Measurements from ENCODE around the gene CRYGD.
"Not testable (repeated sequence)": the region's sequence is repeated elsewhere in the genome, so short reads cannot be mapped to it uniquely, and the experiment has no call there.

CRYGD gene

GRCh38 chr2:208129744-208130711 lies 5.7 kb upstream of the CRYGD start, which contains the start of gene CRYGC:
Gene CRYGC (minus strand): TSS chr2:208129828. CDS start chr2:208129792, 36 bp downstream.
- no peak for DNase-seq

- DNase-seq, result no peak
Measured at GRCh38 chr2:208128136-208128535, 3.8 kb upstream of the CRYGD start.

DNA sequence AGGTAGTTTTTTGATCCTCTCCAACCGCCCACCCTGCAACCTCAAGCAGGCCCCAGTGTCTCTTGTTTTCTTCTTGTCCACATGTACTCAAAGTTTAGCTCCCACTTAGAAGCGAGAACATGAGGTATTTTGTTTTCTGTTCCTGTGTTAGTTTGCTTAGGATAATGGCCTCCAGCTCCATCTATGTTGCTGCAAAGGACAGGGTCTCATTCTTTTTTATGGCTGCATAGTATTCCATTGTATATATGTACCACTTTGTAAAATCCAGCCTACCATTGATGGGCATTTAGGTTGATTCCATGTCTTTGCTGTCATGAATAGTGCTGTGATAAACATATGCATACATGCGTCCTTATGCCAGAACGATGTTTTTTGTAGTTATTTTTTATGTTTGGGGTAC lies 2.8 kb upstream of the CRYGD start:
- DNase-seq, result no peak

DNA sequence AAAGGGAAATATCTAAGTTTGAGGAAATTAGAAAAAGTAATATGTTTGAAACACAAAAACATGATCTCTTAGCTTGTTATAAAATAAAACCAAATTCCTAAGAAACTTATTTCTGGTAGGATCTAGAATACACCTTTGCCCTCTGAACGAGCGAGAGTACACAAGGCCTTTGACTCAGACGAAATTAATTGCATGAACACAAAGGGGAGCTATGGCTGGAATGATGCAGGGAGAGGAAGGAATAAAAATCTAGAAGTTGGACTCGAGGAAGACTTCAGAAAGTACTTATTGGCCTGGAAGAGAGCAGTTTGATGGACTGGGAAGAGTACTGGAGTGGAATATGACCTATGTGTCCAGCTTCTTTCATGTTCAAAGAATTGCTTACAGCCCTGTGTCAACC lies 927 bp upstream of the CRYGD start:
- DNase-seq, result no peak

GRCh38 chr2:208122248-208122647 lies 2.1 kb downstream of the CRYGD start:
- no peak for DNase-seq

DNA sequence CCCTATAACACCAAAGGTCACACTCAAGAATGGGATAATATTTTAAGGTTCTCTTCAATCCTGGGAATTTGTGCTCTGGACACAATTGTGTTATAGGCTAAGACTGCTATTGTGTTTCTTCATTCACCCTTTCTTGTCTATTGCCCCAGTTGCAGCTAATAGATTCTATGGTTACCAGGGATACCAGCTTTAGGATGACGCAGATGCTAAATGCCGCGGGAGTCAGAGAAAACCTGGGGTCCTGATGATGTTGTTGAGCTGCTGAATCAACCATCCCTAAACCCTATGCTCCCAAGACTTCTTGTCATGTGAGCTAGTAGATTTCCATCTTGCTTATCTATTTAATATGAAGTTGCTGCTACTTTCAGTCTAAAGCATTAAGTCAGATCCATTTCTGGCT lies 5.4 kb downstream of the CRYGD start:
- DNase-seq, result no peak

DNA sequence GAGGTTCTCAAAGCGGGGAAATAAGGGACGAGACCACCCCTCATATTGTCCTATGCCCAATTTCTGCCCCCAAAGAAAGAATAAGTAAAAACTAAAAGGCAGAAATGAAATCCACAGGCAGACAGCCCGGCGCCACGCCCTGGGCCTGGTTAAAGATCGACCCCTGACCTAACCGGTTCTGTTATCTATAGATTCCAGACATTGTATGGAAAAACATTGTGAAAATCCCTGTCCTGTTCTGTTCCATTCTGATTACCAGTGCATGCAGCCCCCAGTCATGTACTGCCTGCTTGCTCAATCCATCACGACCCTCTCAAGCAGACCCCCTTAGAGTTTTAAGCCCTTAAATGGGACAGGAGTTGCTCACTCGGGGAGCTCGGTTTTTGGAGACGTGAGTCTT lies 6.9 kb downstream of the CRYGD start:
- DNase-seq, result not testable (repeated sequence)

DNA sequence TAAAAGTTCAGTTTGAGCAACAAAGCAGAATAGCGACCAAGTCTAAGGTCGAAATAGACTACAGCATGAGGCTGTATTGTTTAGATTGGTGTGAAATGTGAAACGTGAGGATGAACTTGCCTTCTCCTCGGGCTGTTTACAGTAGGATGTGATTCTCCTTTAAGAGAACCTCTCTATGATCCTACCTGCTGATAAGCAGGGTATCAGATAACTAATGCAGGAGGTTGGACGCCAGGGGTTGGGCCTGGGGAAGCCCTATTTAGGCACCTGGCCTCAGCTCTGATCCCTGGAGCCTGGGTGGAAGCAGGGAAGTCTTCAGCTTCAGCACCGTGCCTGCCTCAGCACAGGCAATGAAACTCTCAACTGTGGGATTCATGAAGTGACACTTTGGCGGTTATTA lies 11.4 kb downstream of the CRYGD start:
- DNase-seq, result no peak

GRCh38 chr2:208112273-208112745 lies 12.0 kb downstream of the CRYGD start:
- not testable (repeated sequence) for DNase-seq

GRCh38 chr2:208103616-208104015 lies 20.7 kb downstream of the CRYGD start:
- DNase-seq, result no peak

DNA sequence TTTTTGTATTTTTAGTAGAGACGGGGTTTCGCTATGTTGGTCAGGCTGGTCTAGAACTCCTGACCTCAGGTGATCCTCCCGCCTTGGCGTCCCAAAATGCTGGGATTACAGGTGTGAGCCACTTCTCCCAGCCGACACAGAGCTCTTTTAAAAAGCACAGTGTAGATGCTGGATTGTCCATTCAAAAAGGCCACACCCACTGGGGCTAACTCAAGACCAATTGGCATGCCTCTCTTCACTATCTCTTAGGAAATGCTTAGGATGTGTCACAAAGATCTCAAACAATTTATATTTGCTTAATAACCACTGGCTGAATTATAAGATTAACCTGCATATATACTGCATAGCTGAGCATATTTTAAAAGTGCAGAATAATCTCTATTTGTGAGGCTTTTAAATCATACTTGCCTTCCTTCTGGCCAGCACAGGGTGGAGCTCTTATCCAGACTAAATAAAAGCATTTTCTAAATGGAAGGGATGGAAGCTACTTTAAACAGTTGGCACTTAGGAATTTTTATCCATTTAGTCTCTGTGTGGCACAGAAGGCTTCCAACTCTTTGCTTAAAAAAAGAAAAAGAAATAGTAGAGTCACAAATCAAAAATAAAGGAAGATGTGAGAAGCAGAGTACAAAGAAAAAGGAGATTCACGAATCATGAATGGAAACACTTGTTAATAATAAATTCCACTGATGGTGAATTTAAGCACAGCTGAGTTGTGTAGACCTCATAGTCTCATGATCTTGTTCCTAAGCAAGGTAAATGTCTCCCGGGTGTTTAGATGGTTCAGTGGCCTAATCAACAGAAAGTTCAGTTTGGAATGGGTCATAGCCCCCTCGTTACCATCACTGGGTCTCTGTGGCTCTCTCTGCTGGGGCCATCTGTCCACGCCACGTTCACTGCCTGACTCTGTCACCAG lies 22.4 kb downstream of the CRYGD start:
- DNase-seq, result peak in 1 of 2 donors; percentile 39

DNA sequence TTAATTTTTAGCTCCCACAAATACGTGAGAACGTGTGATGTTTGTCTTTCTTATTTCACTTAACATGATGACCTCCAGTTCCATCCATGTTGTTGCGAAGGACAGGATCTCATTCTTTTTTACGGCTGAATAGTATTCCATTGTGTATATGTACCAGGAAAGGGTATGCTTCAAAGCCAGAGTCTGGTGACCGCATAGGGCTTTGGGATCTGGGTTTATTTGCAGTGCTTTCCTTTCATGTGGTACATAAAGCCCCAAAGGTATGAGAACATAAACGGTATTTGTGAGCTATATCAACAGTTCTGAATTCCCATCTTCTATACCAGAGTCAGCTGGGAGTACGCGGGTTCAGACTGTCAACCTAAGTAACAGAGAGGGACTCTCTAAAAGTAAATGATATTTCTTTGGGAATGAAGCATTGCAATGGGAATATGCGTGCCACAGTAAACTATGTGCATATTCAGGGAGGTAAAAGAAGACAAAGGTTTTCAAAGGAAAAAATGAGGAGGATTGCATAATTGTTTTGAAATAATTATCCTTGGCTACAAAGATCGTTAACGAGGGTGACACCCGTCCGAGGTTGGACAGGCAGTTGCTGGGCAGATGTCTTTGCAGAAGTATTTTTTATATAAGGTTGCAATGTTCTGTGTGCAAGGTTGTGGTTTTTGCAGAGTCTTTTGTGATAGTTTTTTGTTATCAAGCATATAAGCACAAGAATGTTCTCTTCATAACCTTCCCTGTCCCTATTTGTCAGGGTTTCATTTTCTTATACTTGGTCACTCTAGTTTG lies 24.4 kb downstream of the CRYGD start:
- DNase-seq, result no peak

- DNase-seq, result not testable (repeated sequence)
Measured at GRCh38 chr2:208098701-208099100, 25.6 kb downstream of the CRYGD start.

DNA sequence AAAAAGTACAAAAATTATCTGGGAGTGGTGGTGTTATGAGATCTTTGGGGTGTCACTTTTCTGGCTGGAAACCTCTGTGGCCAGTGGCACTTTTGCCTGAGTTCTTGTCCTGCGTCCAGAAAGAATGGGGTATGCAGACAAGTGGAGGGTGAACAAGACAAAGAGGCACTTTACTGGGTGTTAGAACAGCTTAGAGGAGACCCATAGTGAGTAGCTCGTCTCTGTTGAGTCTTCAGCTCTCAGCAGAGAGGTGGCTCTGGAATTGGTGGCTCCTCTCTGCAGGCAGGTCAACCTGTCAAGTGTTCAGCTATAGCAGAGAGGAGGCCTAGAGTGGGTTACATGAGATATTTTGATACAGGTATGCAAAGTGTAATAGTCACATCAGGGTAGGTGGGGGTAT lies 26.1 kb downstream of the CRYGD start:
- no peak for DNase-seq

GRCh38 chr2:208097801-208098200 lies 26.5 kb downstream of the CRYGD start:
- no peak for DNase-seq

DNA sequence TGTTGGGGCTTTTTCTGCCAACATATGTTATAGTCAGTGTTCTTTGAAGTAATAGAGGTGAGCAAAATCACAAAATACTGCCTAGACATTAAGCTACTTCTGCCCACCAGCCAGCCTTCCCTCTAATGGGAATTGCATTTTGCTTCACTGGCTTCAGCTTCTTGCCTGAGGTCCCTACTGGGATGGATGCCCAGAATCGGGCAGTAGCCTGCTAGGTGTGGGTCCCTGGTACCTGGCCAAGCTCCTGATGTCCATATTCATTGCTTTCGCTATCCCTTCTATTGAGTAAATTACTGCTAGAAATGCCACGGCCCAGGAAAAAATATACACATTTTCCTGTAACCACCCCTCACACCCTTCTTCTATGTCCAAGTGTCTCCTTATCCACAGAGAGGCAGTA lies 27.0 kb downstream of the CRYGD start:
- no peak for DNase-seq

GRCh38 chr2:208096080-208096479 lies 28.2 kb downstream of the CRYGD start:
- DNase-seq, result no peak

DNA sequence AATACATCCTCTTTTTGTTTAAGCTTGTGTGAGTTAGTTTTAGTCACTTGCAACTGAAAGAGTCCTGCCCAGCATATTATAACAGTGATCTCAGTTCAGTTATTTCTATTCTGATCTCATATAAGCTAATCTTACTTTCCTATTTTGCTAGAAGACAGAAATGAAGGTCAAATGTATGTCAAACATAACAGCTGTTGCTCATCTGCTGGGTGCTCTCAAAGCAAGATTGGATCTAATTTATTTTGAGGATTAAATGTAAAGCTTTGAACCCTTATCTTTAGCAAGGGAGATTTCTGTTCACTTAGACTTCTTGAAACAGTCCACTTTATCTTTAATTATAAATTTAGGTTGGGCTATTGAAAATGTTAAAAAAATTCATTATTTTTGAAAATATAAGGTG lies 31.2 kb downstream of the CRYGD start:
- DNase-seq, result no peak

DNA sequence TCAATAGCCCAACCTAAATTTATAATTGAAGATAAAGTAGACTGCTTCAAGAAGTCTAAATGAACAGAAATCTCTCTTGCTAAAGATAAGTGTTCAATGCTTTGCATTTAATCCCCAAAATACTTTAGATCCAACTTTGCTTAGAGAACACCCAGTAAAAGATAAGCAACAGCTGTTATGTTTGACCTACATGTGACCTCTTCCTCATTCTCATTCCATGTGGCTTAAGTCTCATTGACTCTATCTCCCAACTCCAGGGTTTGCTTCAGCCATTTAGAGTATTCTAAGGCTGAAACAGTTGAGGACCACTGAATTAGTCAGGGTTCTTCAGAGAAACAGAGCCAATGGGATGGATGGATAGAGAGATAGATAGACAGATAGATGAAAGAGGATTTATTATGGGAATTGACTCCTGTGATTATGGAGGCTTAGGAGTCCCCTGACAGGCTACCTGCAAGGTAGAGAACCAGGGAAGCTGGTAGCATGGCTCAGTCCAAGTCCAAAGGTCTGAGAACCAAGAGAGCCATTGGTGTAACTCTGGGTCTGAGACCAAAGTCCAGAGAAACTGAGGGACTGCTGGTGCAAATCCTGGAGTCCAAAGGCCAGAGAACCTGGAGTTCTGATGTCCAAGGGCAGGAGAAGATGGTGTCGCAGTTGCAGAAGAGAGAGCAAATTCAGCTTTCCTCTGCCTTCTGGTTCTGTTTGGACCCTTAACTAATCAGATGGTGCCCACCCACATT lies 32.1 kb downstream of the CRYGD start:
- no peak for DNase-seq

DNA sequence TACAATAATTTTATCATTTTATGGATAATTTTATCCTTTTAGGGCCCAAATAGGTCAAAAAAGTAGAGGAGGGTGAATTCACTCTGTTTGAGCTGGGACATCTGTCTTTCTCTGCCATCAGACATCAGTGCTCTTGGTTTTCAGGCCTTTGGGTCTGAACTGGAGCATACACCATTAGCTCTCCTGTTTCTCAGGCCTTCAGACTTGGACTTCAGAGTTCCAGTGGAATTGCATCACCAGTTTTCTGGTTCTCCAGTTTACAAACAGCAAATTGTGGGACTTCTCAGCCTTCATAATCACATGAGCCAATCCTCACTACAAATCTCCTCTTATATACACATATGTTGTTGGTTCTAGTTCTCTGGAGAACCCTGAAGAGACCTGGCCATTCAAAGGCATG lies 33.9 kb downstream of the CRYGD start:
- DNase-seq, result no peak

DNA sequence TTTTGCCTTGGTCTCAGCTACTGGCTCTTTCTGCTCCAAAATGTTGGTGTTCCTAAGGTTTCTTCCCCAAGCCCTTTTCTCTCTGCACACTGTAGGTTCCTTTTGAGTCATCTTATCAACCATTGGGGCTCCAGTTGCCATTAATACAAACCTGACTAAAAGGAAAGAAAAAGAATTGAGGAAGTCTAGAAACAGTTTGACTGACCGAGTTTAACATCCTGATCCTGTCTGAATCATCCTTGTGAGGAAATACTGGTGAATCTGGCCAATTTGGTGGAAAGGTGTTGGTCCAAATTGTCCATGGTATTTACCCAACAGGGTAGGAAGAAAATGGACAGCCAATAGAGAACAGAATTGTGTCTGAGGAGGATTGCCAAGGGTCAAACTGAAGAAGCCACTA lies 38.3 kb downstream of the CRYGD start:
- no peak for DNase-seq

DNA sequence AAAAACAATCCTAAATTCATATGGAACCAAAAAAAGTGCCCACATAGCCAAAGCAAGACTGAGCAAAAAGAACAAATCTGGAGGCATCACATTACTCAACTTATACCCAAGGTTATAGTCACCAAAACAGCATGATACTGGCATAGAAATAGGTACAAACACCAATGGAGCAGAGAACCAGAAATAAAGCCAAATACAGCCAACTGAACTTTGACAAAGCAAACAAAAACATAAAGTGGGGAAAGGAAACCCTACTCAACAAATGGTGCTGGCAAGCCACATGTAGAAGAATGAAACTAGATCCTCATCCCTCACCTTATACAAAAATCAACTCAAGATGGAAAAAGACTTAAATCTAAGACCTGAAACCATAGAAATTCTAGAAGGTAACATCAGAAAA lies 40.5 kb downstream of the CRYGD start:
- no peak for DNase-seq

Data from hippocampal formation (tissue), 2 donors.